ENCODE results near the gene PTPRG.

Gene PTPRG

GRCh38 chr3:62090519-62090918 is 529.1 kb downstream of the PTPRG start:
- no peak for DNase-seq

GRCh38 chr3:62093025-62093424 is 531.7 kb downstream of the PTPRG start:
- DNase-seq, result no peak

- no peak for DNase-seq
These were observed 533.1 kb downstream of the PTPRG start for GRCh38 chr3:62094461-62094860.

DNA sequence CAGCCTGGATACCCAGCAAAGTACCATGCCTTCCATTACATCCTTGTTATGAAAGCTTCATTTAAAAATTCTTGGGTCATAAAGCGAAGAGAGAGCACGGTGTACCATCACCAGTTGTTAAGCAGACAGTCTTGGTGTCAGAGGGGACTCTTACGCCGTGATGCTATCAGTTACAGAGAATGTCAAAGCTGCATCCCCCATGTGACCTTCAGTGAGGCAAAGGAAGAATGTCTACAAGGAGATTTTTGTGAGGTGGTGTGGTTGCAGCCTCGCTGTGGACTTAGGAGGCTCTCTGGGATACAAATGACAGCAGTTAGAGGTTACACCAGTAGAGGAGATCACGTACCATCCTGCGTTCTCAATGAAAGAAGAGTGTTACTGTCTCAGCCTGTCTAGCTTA is 533.7 kb downstream of the PTPRG start:
- no peak for DNase-seq

GRCh38 chr3:62095756-62096155 is 534.4 kb downstream of the PTPRG start:
- DNase-seq, result peak; percentile 4

- no peak for DNase-seq
These were observed 535.1 kb downstream of the PTPRG start for GRCh38 chr3:62096521-62096920.

- DNase-seq, result no peak
These were observed 535.8 kb downstream of the PTPRG start for GRCh38 chr3:62097121-62097520.

DNA sequence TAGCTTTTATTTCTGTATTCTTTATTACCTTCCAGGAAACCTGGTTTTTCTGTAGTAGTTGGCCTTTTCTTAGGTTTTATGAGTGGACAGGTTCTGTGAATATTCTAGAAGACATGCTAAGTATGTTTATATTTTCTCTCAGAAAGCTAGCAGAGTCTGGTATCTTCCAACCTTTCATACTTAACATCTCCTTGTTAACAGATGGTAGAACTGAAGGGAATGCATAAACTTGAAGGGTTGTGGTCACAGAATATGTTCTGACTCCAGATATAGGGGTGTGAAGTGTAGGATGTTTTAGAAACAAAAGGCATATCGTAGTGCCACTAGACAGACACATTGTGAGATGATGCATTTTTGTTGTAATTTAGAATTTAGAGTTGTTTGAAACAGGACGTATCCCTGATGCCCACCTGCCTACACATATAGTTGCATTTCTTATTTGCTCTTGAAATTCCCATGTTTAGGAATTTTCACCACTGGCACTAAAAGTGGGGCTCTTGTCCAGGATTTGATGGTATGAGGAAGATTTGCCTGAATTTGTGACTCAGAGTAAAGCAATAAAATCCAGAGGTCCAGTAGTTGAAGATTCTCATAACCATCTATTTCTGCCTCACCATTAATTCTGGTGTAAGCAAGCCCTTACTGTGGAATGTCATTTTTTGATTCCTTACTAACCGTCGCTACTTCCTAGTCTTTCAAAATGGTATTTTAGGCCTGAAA is 537.4 kb downstream of the PTPRG start:
- no peak for DNase-seq

- DNase-seq, result peak; percentile 19
These were observed 539.1 kb downstream of the PTPRG start for GRCh38 chr3:62100282-62100989.

- DNase-seq, result no peak
These were observed 540.1 kb downstream of the PTPRG start for GRCh38 chr3:62101488-62101887.

DNA sequence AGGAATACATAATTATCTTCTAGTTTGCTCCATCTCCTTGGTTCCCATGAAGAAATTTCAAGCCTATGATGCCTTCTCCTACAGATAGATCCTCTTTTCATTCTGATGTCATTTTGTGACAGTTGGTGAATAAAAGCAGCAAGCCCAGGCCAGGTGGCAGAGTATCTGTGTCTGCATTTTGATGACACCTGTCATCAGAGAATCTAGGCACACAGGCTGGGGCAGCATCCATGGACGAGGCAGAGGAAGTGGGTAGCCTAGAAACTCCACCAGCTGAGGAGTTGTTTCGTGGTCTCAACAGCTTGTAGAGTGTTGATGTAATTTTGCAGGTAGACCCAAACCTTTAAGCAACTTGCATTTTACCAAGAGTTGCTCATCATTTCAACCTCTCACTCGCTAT is 542.2 kb downstream of the PTPRG start:
- DNase-seq, result peak; percentile 6

DNA sequence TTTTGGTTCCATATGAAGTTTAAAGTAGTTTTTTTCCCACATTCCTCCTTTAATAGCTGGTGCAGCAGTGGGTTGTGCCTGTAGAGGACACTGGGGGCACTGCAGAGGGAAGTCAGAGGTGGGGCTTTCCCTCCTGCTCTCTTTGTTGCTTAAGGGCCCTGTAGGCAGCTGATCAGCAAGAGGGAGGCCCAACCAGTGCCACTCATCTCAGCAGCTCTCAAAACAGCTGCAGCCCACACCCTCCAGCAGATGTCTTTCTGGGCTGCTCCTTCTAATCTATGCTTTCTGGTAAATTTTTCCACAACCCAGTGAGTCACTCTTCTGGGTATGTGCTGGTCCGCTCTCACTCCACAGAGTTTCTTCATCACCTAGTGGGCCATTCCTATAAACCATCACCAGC is 548.2 kb downstream of the PTPRG start:
- no peak for DNase-seq

- DNase-seq, result no peak
These were observed 549.3 kb downstream of the PTPRG start for GRCh38 chr3:62110443-62111225.

- no peak for DNase-seq
These were observed 551.7 kb downstream of the PTPRG start for GRCh38 chr3:62113092-62113491.

GRCh38 chr3:62114763-62115162 is 553.4 kb downstream of the PTPRG start:
- DNase-seq, result no peak

GRCh38 chr3:62117903-62118548 is 556.7 kb downstream of the PTPRG start:
- DNase-seq, result no peak

- no peak for DNase-seq
These were observed 557.8 kb downstream of the PTPRG start for GRCh38 chr3:62119139-62119538.

DNA sequence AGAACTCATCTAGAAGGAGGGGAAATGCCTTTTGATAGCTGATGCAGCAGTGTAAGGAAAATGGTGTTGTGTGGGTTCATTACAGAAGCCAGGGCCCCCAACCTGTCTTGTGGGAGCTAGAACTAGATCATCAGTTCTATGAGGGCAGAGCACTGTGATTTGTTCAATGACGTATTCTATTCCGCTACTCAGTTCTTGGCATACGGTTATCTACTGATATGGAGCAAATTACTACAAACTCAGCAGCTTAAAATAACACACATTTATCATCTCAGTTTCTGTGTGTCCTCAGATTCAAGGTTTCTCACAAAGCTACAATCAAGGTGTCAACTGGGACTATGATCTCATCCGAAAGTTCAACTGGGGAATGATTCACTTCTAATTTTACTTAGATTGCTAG is 561.4 kb downstream of the PTPRG start:
- no peak for DNase-seq

DNA sequence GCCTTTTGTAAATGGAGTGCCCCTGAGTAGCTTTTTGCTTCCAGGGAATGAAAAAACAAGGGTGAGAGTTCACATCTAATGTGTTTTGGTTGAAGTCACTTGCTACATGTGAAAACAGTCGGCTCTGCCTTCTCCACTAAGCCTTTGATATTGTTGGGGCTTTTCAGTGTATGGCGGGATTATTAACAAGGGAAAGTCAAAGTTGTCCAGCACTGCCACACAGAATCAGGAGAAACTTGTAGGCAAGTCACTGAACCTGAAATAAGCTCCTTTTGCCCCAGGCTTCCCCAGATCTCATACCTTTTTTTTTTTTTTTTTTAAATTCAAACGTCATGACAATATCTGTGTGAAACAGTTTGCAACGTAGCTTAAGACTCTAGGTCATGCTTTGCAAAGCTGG is 564.0 kb downstream of the PTPRG start:
- no peak for DNase-seq

GRCh38 chr3:62127116-62127515 is 565.7 kb downstream of the PTPRG start:
- DNase-seq, result no peak

DNA sequence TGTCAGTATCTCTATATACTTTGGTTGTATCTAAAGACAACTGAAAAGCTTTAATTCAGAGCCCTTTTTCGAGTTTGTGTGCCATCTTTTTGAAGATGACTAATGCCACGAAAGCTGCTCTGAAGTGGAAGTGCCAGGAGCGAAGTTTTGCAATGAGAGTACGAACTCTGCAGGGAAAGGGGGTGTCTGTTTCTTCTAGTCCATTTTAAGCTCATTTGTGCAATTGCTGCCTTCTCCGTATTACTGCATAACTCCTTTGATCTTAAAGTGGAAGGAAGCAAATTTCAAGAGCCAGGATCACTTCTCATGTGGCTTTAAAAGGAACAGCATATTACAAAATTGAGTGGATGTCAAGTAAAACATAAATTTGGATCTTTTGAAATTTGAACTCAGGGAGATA is 566.7 kb downstream of the PTPRG start:
- no peak for DNase-seq

DNA sequence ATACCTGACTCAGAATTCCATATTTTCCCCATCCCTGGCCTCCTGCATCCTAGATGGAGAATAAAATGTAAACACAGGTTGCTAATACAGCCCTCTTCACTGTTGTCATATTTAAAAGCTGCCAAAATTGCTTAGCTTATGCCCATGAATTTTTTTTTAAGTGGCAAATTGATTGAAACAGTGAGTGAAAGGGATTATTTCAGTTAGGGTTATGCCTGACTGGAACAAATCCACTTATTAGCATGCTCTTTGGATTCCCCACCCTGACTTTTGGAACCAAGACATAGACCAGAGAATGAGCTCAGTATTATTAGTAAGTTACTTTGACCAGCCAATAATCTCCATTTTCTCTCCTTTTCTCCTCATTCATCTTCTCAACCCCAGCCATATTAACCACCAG is 567.3 kb downstream of the PTPRG start:
- no peak for DNase-seq

- DNase-seq, result no peak
These were observed 569.7 kb downstream of the PTPRG start for GRCh38 chr3:62131050-62131449.

Data from NCI-H69 (cell line).